K562 (cell line): Measurements from ENCODE around the gene MAD1L1. TPM values are rescaled to one million over a fixed set of nuclear protein-coding genes. Genes with fewer than 3 reads are reported as not detected.

Experiments
- FOXK2 ChIP-seq, 2 experiments: fragments of 450-650 bp; IDR thresholded peaks in 1 of 2; conservative IDR thresholded peaks in 1 of 2; 2 replicates each; pipeline ENCODE4 v1.6.1; 2016; ENCODE audit warnings: low read depth in 2 of 2, mild to moderate bottlenecking in 1 of 2
- FOXM1 ChIP-seq, 2 experiments: fragments of 450-650 bp in 1 of 2; sonication (generic) in 1 of 2; formaldehyde crosslinking in 1 of 2; IDR thresholded peaks; 2 replicates each; pipeline versions ENCODE4 v1.6.1 to v1.9.0; 2017 to 2022; ENCODE audit warnings: low read depth in 2 of 2, mild to moderate bottlenecking in 2 of 2, missing genetic modification reagents in 1 of 2, moderate library complexity in 1 of 2
- GATAD2B ChIP-seq: fragments of 450-650 bp; IDR thresholded peaks from 2 replicates; pipeline ENCODE4 v1.6.1; 2017; ENCODE audit warnings: mild to moderate bottlenecking, borderline replicate concordance
- HCFC1 ChIP-seq: IDR thresholded peaks from 2 replicates; pipeline ENCODE4 v1.6.1; 2012; ENCODE audit warnings: low read depth, low read length, improper control_type of control experiment
- LEF1 ChIP-seq: fragments of 450-650 bp; IDR thresholded peaks from 2 replicates; pipeline ENCODE4 v1.6.1; 2016; ENCODE audit warnings: mild to moderate bottlenecking
- MEF2D ChIP-seq: conservative IDR thresholded peaks from 2 replicates; pipeline ENCODE4 v1.6.1; 2016; ENCODE audit warnings: low read depth, missing genetic modification characterization, missing compliant biosample characterization
- MXI1 ChIP-seq: IDR thresholded peaks from 2 replicates; pipeline ENCODE4 v1.6.1; 2011; ENCODE audit warnings: low read depth, mild to moderate bottlenecking, improper control_type of control experiment, low read length
- RBM17 ChIP-seq: fragments of 200-400 bp; formaldehyde crosslinking; IDR thresholded peaks from 2 replicates; pipeline ENCODE4 v1.6.1; 2017; ENCODE audit warnings: low read depth, mild to moderate bottlenecking, low read length, borderline replicate concordance
- RNF219 ChIP-seq: fragments of 250-450 bp; sonication (Bioruptor Pico); IDR thresholded peaks from 2 replicates; pipeline ENCODE4 v1.5.0; 2022; ENCODE audit warnings: mild to moderate bottlenecking
- SETDB1 ChIP-seq: IDR thresholded peaks from one replicate; pipeline ENCODE4 v1.6.1; 2012; ENCODE audit warnings: low read length, control low read depth, inconsistent platforms
- SLC30A9 ChIP-seq: fragments of 250-450 bp; sonication (Bioruptor Pico); IDR thresholded peaks from 2 replicates; pipeline ENCODE4 v1.8.0; 2022; ENCODE audit warnings: mild to moderate bottlenecking, moderate library complexity
- SRF ChIP-seq, 2 experiments: fragments of 250-450, 450-650 bp in 1 of 2; sonication (Bioruptor Pico) in 1 of 2; sonication (generic) in 1 of 2; formaldehyde crosslinking; IDR thresholded peaks; 2 replicates each; pipeline versions ENCODE4 v1.5.0 to v1.5.1; 2020 to 2022; ENCODE audit warnings: mild to moderate bottlenecking in 1 of 2, missing genetic modification reagents in 1 of 2
- TARDBP ChIP-seq: fragments of 450-650 bp; IDR thresholded peaks from 2 replicates; pipeline ENCODE4 v1.6.1; 2016
- THRB ChIP-seq: fragments of 450-650 bp; formaldehyde crosslinking; conservative IDR thresholded peaks from 2 replicates; pipeline ENCODE4 v1.4.0; 2022; ENCODE audit warnings: mild to moderate bottlenecking, missing genetic modification characterization
- USF2 ChIP-seq: sonication (generic); formaldehyde crosslinking; IDR thresholded peaks from 2 replicates; pipeline ENCODE4 v1.5.0; 2020; ENCODE audit warnings: missing genetic modification reagents
- ZBED1 ChIP-seq: IDR thresholded peaks from 2 replicates; pipeline ENCODE4 v1.6.1; 2014
- ZFP1 ChIP-seq: fragments of 450-650 bp; formaldehyde crosslinking; IDR thresholded peaks from 2 replicates; pipeline ENCODE4 v1.4.0; 2020; ENCODE audit warnings: mild to moderate bottlenecking, mixed read lengths
- ZNF121 ChIP-seq: sonication (generic); formaldehyde crosslinking; conservative IDR thresholded peaks from 2 replicates; pipeline ENCODE4 v1.8.0; 2022; ENCODE audit warnings: missing genetic modification reagents
- ZNF512 ChIP-seq: IDR thresholded peaks from 2 replicates; pipeline ENCODE4 v1.6.1; 2016; ENCODE audit warnings: missing genetic modification characterization, missing compliant biosample characterization
- ZNF695 ChIP-seq: fragments of 450-650 bp; formaldehyde crosslinking; IDR thresholded peaks from 2 replicates; pipeline ENCODE4 v1.4.0; 2020; ENCODE audit warnings: mild to moderate bottlenecking, moderate library complexity
- polyA plus RNA-seq, 8 experiments: library from polyadenylated mRNA; depleted of rRNA in 4 of 8; stranded (reverse) in 5 of 8; unstranded in 3 of 8; fragments of >200 nt; fragmentation: Nextera tagmentation in 2 of 8; fragmentation: Illumina TruSeq in 1 of 8; extraction: Ambion mirVana in 2 of 8; extraction: Trizol in 1 of 8; gene quantifications; 2 replicates each; pipeline versions ENCODE4 v1.2.1 to v1.2.3, GENCODE V29; 2011 to 2014; ENCODE audit warnings: inconsistent platforms in 1 of 8, missing spikeins in 1 of 8
- total RNA-seq, 7 experiments: library from RNA; depleted of rRNA in 6 of 7; stranded (reverse); fragments of >200 nt in 6 of 7; fragmentation: Illumina TruSeq in 2 of 7; extraction: Trizol in 2 of 7; gene quantifications; 2 replicates each; pipeline versions ENCODE4 v1.2.1 to v1.2.3, GENCODE V29; 2011 to 2021; ENCODE audit warnings: low replicate concordance in 1 of 7
- TF ChIP-seq, protein P1 (sequence below): fragments of 450-650 bp; IDR thresholded peaks from 2 replicates; pipeline ENCODE4 v1.6.1; 2017; ENCODE audit warnings: mild to moderate bottlenecking, moderate library complexity

MAD1L1 gene
- total and polyA plus RNA-seq, 9 of the 15 experiments (the other 6 are each of a cell fraction or from before 2014, with no cell fraction given), result 1.7 to 89.7 (median 18.0) TPM

- TF ChIP-seq USF2 (CRISPR knock-in tag), result no peak
- TF ChIP-seq FOXK2 (conservative IDR thresholded peaks at IDR 0.05 in 1 of 2, IDR thresholded peaks at IDR 0.05 in 1 of 2; ENCODE audit: low read depth in 2 of 2), result no peak
- peak; percentile 70 for TF ChIP-seq MEF2D (tag)
- TF ChIP-seq SETDB1, result no peak
- TF ChIP-seq LEF1, result peak; percentile 38; the same call in 1 of the 2 replicates
- TF ChIP-seq TARDBP, result 0 out of 2 replicates have a peak, but pooled peaks have one; percentile 33
- no peak for TF ChIP-seq RBM17
- TF ChIP-seq HCFC1, result no peak
- TF ChIP-seq GATAD2B, result no peak
- TF ChIP-seq ZFP1 (CRISPR knock-in tag), result no peak
- TF ChIP-seq ZNF695, result no peak
- no peak for TF ChIP-seq RNF219 (CRISPR knock-in tag)
- TF ChIP-seq ZNF512 (tag), result no peak
- no peak; the same call in 1 of the 2 replicates for TF ChIP-seq ZNF121 (CRISPR knock-in tag)
- TF ChIP-seq SRF (CRISPR knock-in tag; IDR thresholded peaks at IDR 0.05), result no peak
- TF ChIP-seq MXI1, result no peak
- 0 out of 2 replicates have a peak, but pooled peaks have one; percentile 32 for TF ChIP-seq THRB (CRISPR knock-in tag)
- TF ChIP-seq SLC30A9 (CRISPR knock-in tag), result no peak
- TF ChIP-seq ZBED1, result 0 out of 2 replicates have a peak, but pooled peaks have one; percentile 42
- TF ChIP-seq FOXM1 (IDR thresholded peaks at IDR 0.05; ENCODE audit: low read depth), result no peak
- TF ChIP-seq FOXM1 (CRISPR knock-in tag; IDR thresholded peaks at IDR 0.05; ENCODE audit: low read depth), result no peak
- TF ChIP-seq, protein P1, sequence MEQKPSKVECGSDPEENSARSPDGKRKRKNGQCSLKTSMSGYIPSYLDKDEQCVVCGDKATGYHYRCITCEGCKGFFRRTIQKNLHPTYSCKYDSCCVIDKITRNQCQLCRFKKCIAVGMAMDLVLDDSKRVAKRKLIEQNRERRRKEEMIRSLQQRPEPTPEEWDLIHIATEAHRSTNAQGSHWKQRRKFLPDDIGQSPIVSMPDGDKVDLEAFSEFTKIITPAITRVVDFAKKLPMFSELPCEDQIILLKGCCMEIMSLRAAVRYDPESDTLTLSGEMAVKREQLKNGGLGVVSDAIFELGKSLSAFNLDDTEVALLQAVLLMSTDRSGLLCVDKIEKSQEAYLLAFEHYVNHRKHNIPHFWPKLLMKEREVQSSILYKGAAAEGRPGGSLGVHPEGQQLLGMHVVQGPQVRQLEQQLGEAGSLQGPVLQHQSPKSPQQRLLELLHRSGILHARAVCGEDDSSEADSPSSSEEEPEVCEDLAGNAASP, result peak; percentile 62
These were observed 212.8 kb downstream of the MAD1L1 start (continued) for GRCh38 chr7:2019711-2020511.
